ENCODE measurements around the gene KLHL33.

The KLHL33 gene

DNA sequence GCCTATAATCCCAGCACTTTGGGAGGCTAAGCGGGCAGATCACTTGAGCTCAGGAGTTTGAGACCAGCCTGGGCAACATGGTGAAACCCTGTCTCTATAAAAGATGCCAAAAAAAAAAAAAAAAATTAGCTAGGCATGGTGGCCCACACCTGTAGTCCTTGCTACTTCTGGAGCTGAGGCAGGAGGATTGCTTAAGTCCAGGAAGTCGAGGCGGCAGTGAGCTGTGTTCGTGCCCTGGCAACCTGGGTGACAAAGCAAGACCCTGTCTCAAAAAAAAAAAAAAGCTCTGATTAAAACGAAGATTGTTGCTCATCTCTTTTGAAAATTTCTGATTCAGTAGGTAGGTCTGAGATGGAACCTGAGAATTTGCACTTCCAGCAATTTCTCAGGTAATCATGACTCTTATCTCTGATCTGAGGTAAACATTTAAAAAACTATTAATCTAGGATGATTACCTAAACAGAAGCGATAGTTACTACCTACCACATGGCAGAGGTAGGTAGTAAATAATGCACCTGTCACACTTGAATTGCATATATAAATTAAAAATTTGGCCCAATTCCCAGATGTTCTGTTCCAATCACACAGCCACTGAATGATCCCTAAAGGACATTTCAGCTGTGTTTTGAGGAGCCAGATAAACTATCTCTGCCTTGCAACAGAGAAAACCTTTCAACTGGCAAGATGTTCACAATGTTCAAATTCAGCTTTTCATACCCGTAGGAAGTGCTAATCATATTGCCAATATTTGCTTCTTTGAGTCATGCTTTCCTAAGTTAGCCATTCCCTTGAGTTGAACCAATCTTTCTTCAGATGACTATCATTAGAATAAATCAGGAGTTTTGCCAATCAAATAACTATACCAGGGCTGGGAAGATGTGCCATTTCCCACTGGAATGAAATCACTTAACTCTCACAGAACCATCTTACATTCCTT, 18.4 kb downstream of the KLHL33 start:
- TF ChIP-seq ZNF23 (tag by site-specific recombination; IDR thresholded peaks at IDR 0.05; ENCODE audit: borderline replicate concordance), result no peak
- no peak for TF ChIP-seq ZNF701 (tag by site-specific recombination; IDR thresholded peaks at IDR 0.05)
- TF ChIP-seq ZNF473 (tag by site-specific recombination; IDR thresholded peaks at IDR 0.05), result no peak
- peak; percentile 68 for TF ChIP-seq SP7 (tag by site-specific recombination; IDR thresholded peaks at IDR 0.05)
- TF ChIP-seq ZNF521 (tag by site-specific recombination; IDR thresholded peaks at IDR 0.05), result no peak
- no peak for TF ChIP-seq SP2 (tag by site-specific recombination; IDR thresholded peaks at IDR 0.05)
- TF ChIP-seq OSR2 (tag by site-specific recombination; IDR thresholded peaks at IDR 0.05), result peak; percentile 72
- no peak for TF ChIP-seq ZNF423 (tag by site-specific recombination; IDR thresholded peaks at IDR 0.05)
- TF ChIP-seq ZNF596 (tag by site-specific recombination; IDR thresholded peaks at IDR 0.05), result no peak
- TF ChIP-seq MZF1 (tag by site-specific recombination; IDR thresholded peaks at IDR 0.05; ENCODE audit: borderline replicate concordance), result no peak
- TF ChIP-seq, protein P1, sequence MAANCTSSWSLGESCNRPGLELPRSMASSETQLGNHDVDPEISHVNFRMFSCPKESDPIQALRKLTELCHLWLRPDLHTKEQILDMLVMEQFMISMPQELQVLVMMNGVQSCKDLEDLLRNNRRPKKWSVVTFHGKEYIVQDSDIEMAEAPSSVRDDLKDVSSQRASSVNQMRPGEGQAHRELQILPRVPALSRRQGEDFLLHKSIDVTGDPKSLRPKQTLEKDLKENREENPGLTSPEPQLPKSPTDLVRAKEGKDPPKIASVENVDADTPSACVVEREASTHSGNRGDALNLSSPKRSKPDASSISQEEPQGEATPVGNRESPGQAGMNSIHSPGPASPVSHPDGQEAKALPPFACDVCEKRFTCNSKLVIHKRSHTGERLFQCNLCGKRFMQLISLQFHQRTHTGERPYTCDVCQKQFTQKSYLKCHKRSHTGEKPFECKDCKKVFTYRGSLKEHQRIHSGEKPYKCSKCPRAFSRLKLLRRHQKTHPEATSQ (tag by site-specific recombination; IDR thresholded peaks at IDR 0.05), result no peak
- TF ChIP-seq, protein P2, sequence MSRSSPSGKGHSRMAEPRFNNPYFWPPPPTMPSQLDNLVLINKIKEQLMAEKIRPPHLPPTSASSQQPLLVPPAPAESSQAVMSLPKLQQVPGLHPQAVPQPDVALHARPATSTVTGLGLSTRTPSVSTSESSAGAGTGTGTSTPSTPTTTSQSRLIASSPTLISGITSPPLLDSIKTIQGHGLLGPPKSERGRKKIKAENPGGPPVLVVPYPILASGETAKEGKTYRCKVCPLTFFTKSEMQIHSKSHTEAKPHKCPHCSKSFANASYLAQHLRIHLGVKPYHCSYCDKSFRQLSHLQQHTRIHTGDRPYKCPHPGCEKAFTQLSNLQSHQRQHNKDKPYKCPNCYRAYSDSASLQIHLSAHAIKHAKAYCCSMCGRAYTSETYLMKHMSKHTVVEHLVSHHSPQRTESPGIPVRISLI (tag by site-specific recombination; IDR thresholded peaks at IDR 0.05), result peak; percentile 65; the same call in 1 of the 2 replicates
- TF ChIP-seq ZBTB1 (tag by site-specific recombination; IDR thresholded peaks at IDR 0.05), result no peak
- TF ChIP-seq ZNF391 (tag by site-specific recombination; IDR thresholded peaks at IDR 0.05; ENCODE audit: borderline replicate concordance, low read depth), result no peak
- TF ChIP-seq GLIS1 (tag by site-specific recombination; IDR thresholded peaks at IDR 0.05), result no peak
- CTCF ChIA-PET, result interaction anchor here (0.6 kb wide), 1 partner anchor 79 kb away, joined by 3 read pairs; no protein-coding TSS in a partner anchor
- POLR2A ChIA-PET, result interaction anchor here (0.6 to 1.1 kb wide), 3 partner anchors 39 to 112 kb away, joined by 3 to 10 read pairs (median 3); partner anchors contain the start of gene PIP4P1
- Histone ChIP-seq H3K36me3 (ENCODE audit: control insufficient read depth in 2 of 2, insufficient read depth in 1 of 2, low read length in 2 of 2) (no peaks in the 10 kb centered on the region), H3K4me3 (ENCODE audit: low read depth, low read length) (no peak overlapping the region), H3K9me3 (ENCODE audit: control insufficient read depth, insufficient read depth, low read depth, low read length) (no peaks in the 10 kb centered on the region), H3K4me1 (ENCODE audit: control insufficient read depth, insufficient read depth, low read length) (peaks cover 11% of the 10 kb centered on the region), H3K27ac (ENCODE audit: extremely low read depth, low read depth, low read length) (no peak overlapping the region)

DNA sequence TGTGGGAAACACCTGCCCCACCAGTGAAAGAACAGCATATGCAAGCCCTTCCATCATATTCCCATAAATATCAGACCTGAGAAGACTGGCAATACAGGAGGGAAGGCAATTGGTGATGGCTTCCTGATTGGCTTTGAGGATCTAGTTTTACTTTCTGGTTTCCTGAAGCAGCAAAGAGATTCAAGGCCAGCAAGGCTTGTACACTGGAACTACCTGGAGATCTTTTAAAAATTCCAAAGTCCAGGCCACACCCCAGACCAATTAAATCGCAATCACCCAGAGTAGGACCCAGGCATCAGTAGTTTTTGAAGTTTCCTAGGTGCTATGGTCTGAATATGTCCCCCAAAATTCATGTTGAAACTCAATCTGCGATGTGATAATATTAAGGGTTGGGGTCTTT, 19.7 kb downstream of the KLHL33 start:
- no peaks in the 10 kb centered on the region for H3K9me3 ChIP-seq (ENCODE audit: control insufficient read depth, insufficient read depth, low read depth, low read length)
- POLR2A ChIA-PET, result interaction anchor here (1.0 to 3.1 kb wide), 4 partner anchors 8 to 191 kb away, joined by 3 to 18 read pairs (median 6); partner anchors contain the start of genes APEX1, OSGEP and PARP2
- no peaks in the 10 kb centered on the region for H3K36me3 ChIP-seq (ENCODE audit: control insufficient read depth in 2 of 2, insufficient read depth in 1 of 2, low read length in 2 of 2)
- H3K4me3 ChIP-seq (ENCODE audit: low read depth, low read length), result no peak overlapping the region
- H3K27ac ChIP-seq (ENCODE audit: extremely low read depth, low read depth, low read length), result no peak overlapping the region
- CTCF ChIA-PET, result interaction anchor here (0.6 to 2.8 kb wide), 20 partner anchors 8 to 226 kb away, joined by 3 to 21 read pairs (median 5); partner anchors contain the start of genes PARP2 and PIP4P1
- peaks cover 16% of the 10 kb centered on the region for H3K4me1 ChIP-seq (ENCODE audit: control insufficient read depth, insufficient read depth, low read length)
- TF ChIP-seq ZNF623 (tag by site-specific recombination; IDR thresholded peaks at IDR 0.05) (no peak), ZBTB7A (tag by site-specific recombination; IDR thresholded peaks at IDR 0.05; ENCODE audit: low read depth) (no peak), MZF1 (tag by site-specific recombination; IDR thresholded peaks at IDR 0.05; ENCODE audit: borderline replicate concordance) (no peak), MEIS1 (CRISPR knock-in tag; IDR thresholded peaks at IDR 0.05; ENCODE audit: borderline replicate concordance) (no peak), OSR2 (tag by site-specific recombination; IDR thresholded peaks at IDR 0.05) (no peak), GFI1B (tag by site-specific recombination; IDR thresholded peaks at IDR 0.05) (no peak), EGR2 (tag by site-specific recombination; IDR thresholded peaks at IDR 0.05; ENCODE audit: low read depth) (no peak), ZNF292 (tag by site-specific recombination; IDR thresholded peaks at IDR 0.05; ENCODE audit: borderline replicate concordance, low read depth) (no peak)
- TF ChIP-seq, protein P3, sequence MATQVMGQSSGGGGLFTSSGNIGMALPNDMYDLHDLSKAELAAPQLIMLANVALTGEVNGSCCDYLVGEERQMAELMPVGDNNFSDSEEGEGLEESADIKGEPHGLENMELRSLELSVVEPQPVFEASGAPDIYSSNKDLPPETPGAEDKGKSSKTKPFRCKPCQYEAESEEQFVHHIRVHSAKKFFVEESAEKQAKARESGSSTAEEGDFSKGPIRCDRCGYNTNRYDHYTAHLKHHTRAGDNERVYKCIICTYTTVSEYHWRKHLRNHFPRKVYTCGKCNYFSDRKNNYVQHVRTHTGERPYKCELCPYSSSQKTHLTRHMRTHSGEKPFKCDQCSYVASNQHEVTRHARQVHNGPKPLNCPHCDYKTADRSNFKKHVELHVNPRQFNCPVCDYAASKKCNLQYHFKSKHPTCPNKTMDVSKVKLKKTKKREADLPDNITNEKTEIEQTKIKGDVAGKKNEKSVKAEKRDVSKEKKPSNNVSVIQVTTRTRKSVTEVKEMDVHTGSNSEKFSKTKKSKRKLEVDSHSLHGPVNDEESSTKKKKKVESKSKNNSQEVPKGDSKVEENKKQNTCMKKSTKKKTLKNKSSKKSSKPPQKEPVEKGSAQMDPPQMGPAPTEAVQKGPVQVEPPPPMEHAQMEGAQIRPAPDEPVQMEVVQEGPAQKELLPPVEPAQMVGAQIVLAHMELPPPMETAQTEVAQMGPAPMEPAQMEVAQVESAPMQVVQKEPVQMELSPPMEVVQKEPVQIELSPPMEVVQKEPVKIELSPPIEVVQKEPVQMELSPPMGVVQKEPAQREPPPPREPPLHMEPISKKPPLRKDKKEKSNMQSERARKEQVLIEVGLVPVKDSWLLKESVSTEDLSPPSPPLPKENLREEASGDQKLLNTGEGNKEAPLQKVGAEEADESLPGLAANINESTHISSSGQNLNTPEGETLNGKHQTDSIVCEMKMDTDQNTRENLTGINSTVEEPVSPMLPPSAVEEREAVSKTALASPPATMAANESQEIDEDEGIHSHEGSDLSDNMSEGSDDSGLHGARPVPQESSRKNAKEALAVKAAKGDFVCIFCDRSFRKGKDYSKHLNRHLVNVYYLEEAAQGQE (tag by site-specific recombination; IDR thresholded peaks at IDR 0.05), result no peak
- TF ChIP-seq, protein P4, sequence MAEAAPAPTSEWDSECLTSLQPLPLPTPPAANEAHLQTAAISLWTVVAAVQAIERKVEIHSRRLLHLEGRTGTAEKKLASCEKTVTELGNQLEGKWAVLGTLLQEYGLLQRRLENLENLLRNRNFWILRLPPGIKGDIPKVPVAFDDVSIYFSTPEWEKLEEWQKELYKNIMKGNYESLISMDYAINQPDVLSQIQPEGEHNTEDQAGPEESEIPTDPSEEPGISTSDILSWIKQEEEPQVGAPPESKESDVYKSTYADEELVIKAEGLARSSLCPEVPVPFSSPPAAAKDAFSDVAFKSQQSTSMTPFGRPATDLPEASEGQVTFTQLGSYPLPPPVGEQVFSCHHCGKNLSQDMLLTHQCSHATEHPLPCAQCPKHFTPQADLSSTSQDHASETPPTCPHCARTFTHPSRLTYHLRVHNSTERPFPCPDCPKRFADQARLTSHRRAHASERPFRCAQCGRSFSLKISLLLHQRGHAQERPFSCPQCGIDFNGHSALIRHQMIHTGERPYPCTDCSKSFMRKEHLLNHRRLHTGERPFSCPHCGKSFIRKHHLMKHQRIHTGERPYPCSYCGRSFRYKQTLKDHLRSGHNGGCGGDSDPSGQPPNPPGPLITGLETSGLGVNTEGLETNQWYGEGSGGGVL (tag by site-specific recombination; IDR thresholded peaks at IDR 0.05), result no peak
